Measurements from ENCODE around the gene CRB2.
"Not testable (repeated sequence)": the region's sequence is repeated elsewhere in the genome, so short reads cannot be mapped to it uniquely, and the experiment has no call there.

The CRB2 gene

DNA sequence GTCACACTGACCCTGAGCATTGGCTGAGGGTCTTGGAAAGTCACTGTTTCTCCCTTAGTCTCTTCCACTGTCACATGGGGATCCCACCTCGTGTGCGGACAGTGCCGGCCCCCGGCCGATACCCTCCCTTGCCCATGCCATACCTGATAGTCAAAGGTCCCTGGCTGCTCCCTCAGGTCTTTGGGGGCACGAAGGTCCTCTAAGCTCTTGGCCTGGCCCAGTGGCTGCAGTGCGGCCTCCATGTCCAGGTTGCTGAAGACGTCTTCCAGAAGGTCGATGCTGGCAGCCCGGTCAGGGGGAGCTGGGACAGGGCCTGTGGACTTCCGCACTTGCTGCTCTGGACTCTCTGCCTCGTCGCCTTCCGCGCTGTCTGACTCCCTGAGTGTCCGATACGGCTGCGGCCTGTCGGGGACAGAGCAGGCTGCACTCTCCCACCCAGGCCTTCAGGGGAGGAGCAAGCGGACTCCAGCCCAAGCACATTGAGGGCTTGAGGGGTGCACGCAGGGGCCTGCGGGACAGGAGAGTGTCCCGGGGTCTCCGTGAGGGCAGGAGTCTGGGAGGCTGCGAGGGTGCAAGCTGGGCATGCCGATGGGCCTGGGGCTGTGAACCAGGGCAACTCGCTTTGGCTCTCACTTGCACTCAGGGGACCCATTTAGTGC is 27.6 kb downstream of the CRB2 start:
- no peak for DNase-seq

DNA sequence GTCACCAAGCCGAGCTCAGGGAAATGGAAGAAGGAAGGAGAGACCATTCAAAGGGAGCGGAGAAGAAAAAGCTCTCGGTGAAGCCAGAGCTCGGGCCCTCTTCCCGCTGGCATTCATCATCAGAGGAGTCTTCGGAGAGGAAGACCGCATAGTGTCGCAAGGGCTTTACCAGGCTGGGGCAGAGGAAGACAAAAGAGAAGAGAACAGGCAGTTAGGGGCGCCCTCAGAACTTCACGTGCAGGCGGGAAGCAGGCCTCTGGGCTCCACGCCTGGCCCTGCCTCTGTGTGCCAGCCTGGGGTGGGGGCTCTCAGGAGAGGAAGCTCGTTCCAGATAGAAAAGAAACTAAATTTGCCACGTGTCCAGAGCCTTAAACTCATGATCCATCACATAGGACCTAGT is 31.7 kb downstream of the CRB2 start:
- DNase-seq: no peak

DNA sequence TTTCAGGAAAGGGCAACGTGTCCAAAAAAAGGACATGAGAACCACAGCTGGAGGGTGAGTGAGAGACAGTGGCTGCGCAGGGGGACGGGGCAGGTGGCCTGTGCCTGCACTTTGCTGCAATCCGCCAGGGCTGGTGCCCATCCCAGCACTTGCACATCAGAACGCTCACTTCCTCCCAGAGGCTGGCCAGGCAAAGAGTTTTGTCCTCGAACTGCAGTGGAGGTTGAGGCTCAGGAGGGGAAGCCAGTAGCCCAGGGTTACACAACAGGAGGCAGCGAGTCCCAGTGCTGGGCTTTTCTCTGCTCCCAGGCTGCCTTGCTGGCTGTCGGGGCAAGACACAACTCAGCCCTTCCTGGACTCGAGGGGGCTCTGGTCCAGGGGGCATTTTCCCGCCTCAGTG is 33.1 kb downstream of the CRB2 start:
- no peak for DNase-seq

- no peak for DNase-seq
Measured at GRCh38 chr9:123389698-123390097, 33.7 kb downstream of the CRB2 start.

DNA sequence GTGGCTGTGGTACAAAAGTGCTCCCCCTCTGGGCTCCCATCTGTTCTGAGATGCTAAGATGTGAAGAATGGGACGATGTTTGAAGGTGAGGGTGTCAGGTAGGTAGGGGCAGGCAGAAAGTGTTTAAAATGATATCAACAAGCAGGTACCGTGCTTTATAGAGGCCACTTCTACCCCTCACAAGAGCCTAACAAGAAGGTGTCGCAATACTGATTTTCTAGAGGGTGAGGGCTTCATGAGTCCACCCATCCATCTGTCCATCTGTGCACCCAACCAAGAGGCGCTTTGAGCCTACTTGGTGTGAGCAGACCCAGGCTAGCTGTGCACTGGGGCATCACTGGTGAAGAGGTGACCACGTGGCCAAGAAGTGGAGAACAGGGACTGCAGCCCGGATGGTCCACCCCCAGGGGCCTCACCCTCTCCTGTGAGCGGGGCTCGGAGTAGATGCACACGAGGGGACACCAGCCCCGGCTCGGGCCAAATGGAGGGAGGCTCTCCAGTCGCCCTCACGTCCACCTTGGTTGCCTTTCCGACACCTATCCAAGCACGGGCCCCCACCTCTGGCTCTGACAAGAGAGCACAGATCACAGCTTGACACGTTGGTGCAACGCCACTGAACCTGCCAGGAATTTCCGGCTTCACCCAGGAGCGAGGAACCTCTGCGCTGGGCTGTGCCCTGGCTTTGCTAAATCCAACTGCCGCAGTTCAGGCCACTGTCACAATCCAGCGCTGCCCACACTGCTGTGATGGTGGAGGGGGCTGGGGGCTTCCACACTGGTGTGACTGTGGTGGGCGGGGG is 34.5 kb downstream of the CRB2 start:
- no peak for DNase-seq

DNA sequence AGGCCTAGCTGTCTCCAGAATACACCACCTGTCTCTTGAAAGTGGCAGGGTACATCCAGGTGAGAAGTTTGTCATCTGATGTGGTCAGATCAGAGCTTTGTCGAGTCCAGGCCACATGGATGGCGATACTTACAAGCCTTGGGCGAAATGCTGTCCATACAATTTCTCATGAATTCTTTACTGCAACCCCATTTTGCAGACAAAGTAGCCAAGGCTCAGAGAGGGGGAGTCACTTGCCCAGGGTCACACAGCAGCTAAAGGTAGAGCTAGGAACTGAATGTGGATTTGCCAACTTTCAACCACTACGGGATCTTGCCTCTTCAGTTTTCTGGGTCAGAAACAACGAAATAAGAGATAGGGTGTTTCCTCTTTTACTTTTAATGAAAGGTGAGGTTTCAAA is 35.2 kb downstream of the CRB2 start:
- no peak for DNase-seq

DNA sequence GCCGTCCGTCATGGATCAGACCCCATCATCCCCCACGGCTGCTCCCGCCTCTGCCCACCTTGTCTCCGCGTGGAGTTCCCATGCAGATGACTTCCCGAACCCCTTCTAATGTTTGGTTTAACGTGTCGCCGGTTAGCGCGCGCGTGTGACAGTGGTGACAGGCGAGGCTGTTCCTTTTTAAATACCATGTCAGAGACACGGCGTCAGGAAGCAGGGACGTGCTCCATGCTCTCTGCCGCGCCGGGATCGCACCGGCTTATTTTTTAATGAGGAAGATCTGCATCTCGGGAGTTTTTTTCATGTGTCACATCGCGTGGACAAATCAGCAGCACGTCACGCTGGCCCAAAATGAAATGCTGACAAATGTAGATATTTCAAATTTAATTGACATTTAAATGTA is 35.9 kb downstream of the CRB2 start:
- DNase-seq: no peak

- no peak for DNase-seq
Measured at GRCh38 chr9:123392802-123393201, 36.8 kb downstream of the CRB2 start.

DNA sequence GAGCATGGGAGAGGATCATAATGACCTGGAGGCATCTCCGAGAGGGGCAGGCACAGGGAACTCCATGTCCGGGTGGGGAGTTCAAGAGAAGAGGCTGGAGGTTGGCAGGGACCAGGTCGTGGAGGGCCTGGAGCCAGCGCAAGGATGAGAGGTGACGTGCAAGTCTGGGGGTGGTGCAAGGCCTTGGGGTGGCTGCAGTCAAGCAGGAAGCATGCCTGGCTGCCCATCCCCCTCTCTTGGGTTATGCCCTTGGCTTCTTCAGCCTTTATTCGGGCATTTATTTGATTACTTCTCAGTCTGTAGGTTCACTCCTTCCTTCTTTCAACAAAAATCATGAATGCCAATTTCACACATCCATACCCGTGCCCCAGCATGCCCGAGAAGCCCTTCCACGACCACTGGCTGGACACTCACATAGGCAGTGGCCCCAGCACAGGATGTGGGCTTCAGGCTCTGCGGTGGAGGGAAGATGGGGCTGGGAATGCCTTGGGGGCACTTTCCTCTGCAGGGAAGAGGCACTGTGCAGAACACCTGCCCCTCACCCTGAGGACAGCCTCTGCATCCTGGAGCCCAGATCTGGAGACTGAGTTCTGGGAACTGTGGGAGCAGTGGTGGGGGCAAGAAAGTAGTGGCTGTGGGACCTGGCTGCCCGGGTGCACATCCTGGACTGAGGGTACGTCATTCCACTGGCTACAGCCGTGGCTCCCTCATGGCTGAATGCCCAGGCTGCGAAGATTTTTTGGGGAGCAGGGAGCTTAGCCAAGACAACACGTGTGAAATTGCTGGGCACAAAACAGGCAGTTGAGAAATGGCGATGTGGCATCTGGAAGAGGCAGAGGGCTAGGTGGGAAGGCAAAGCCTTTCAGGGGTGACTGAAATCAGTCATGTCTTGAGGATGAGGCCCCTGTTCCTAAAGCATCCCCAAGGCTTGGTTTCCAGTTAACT is 38.6 kb downstream of the CRB2 start:
- DNase-seq: no peak

DNA sequence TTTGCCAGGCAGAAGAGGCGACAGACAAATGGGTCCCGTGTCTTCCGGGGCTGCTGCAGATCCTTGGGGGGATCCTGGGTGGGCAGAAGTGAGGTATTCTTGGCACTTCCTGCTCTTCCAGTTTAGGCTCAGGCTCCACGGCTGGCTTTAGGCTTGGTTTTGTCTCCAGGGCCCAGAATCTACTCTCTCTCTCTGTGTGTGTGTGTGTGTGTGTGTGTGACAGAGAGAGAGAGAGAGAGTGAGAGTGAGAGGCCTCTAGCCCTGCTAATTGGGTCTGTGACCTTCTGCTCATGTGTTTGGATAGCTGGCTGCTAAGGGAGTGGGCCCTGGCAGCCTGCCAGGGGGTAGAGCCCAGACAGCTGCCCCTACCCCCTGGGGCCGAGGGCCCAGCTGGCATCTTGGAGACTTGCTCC is 39.3 kb downstream of the CRB2 start:
- DNase-seq: peak; percentile 93

GRCh38 chr9:123395689-123396511 is 39.9 kb downstream of the CRB2 start:
- DNase-seq: peak; percentile 51

GRCh38 chr9:123397975-123398374 is 42.0 kb downstream of the CRB2 start:
- DNase-seq: peak; percentile 78

- not testable (repeated sequence) for DNase-seq
Measured at GRCh38 chr9:123398938-123399337, 42.9 kb downstream of the CRB2 start.

DNA sequence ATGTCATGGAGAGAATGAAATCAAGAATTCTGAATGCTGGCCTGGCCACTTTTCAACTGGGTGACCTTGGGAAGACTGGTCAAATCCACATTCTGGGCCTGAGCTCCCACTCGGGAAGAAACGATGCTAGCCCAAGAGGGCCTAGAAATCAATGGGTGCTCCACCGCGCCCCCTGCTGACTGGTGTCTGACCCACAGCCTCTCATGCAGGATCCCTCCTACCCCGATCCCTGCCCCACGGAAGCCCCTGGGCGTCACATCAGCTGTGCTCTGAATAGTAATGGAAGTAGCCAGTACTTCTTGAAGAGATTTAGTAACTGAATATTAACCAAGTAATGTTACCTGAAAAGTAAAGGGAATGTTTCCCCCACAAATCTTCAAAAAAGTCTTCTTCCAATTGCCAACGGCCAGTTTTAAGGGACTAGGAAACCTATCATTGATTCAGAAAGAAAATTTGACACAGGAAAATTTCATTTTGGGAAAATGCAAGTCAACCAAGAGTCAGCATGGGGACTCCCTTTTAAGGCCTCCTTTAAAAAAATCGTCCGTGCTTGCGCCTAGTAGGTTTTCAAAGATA is 43.9 kb downstream of the CRB2 start:
- DNase-seq: peak; percentile 59

GRCh38 chr9:123400926-123401503 is 45.0 kb downstream of the CRB2 start:
- DNase-seq: no peak

GRCh38 chr9:123401879-123402513 is 46.0 kb downstream of the CRB2 start:
- DNase-seq: peak; percentile 75

- no peak for DNase-seq
Measured at GRCh38 chr9:123402981-123403509, 47.0 kb downstream of the CRB2 start.

- DNase-seq: no peak
Measured at GRCh38 chr9:123406016-123406415, 50.0 kb downstream of the CRB2 start.

DNA sequence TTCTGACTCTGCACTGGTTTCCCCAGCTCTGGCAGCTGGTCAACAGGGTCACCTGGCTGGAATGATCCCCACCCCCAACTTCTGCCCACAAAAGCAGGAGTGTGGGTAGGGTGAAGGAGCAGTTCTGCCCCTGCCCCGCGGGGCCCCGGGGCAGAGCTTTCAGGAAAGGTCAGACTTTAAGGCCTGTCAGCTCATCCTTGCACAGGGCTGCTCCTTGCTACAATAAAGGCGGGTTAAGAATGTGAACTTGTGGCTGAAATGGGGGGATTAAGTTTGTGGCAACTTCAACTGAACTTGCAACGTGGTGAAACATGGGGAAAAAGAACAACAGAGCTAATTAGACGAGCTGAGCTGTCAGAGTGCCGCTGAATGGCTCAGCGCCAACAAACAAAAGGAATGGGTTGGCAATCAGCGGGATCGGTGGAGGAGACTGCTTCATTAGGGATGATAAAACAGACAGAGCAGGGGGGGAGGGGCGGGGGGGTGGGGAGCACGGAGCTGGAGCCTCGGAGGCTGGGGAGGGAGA is 50.8 kb downstream of the CRB2 start:
- DNase-seq: peak; percentile 54

GRCh38 chr9:123407217-123407851 is 51.3 kb downstream of the CRB2 start:
- DNase-seq: no peak
